ENCODE measurements around the gene LAMP2. TPM values are rescaled to one million over a fixed set of nuclear protein-coding genes. Genes with fewer than 3 reads are reported as not detected.

LAMP2 gene
- total and polyA plus RNA-seq, 2 donors (not counting 3 experiments of a cell fraction or from before 2014, with no cell fraction given), result 108 to 135 TPM

- no peak for TF ChIP-seq JUN (IDR thresholded peaks at IDR 0.05; ENCODE audit: borderline replicate concordance, insufficient read depth, insufficient read length, low read depth)
- no peak for TF ChIP-seq POLR2AphosphoS5 (IDR thresholded peaks at IDR 0.05; ENCODE audit: insufficient read depth, low read depth, low read length)
- TF ChIP-seq, protein P1, sequence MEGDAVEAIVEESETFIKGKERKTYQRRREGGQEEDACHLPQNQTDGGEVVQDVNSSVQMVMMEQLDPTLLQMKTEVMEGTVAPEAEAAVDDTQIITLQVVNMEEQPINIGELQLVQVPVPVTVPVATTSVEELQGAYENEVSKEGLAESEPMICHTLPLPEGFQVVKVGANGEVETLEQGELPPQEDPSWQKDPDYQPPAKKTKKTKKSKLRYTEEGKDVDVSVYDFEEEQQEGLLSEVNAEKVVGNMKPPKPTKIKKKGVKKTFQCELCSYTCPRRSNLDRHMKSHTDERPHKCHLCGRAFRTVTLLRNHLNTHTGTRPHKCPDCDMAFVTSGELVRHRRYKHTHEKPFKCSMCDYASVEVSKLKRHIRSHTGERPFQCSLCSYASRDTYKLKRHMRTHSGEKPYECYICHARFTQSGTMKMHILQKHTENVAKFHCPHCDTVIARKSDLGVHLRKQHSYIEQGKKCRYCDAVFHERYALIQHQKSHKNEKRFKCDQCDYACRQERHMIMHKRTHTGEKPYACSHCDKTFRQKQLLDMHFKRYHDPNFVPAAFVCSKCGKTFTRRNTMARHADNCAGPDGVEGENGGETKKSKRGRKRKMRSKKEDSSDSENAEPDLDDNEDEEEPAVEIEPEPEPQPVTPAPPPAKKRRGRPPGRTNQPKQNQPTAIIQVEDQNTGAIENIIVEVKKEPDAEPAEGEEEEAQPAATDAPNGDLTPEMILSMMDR (IDR thresholded peaks at IDR 0.05; ENCODE audit: extremely low read depth in 1 of 2, insufficient read depth in 1 of 2, low read depth in 1 of 2, low read length in 2 of 2), result no peak
- no peak for TF ChIP-seq GATA2 (IDR thresholded peaks at IDR 0.05; ENCODE audit: insufficient read depth, insufficient read length, low read depth, low read length)
- TF ChIP-seq FOS (IDR thresholded peaks at IDR 0.05; ENCODE audit: borderline replicate concordance, insufficient read depth, low read length), result no peak
- TF ChIP-seq EZH2 (IDR thresholded peaks at IDR 0.05; ENCODE audit: borderline replicate concordance, low read depth, low read length, severe bottlenecking), result no peak
- TF ChIP-seq, protein P2, sequence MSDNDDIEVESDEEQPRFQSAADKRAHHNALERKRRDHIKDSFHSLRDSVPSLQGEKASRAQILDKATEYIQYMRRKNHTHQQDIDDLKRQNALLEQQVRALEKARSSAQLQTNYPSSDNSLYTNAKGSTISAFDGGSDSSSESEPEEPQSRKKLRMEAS (IDR thresholded peaks at IDR 0.05; ENCODE audit: insufficient read depth, insufficient read length), result no peak
- no peak for TF ChIP-seq POLR2A (IDR thresholded peaks at IDR 0.05; ENCODE audit: low read depth, low read length)
- DNase-seq (ENCODE audit: low read depth, low spot score), result no peak
- Histone ChIP-seq H3K36me3 (ENCODE audit: control insufficient read depth in 2 of 2, extremely low read depth in 1 of 2, insufficient read depth in 2 of 2, low read length in 2 of 2) (no peaks in the 10 kb centered on the region), H3K9me3 (replicated peaks; ENCODE audit: control insufficient read depth, insufficient read depth, low read length) (no peaks in the 10 kb centered on the region), H3K9me1 (replicated peaks; ENCODE audit: control insufficient read depth, extremely low read depth, insufficient read depth, low read length) (no peaks in the 10 kb centered on the region), H3K79me2 (ENCODE audit: control insufficient read depth, insufficient read depth, low read length) (no peaks in the 10 kb centered on the region), H4K20me1 (replicated peaks; ENCODE audit: control insufficient read depth, extremely low read depth, insufficient read depth, low read length) (no peaks in the 10 kb centered on the region), H3K27me3 (ENCODE audit: control insufficient read depth in 2 of 2, insufficient read depth in 2 of 2, low read length in 2 of 2) (no peaks in the 10 kb centered on the region), H3K27ac (ENCODE audit: insufficient read depth, low read depth, low read length) (no peak overlapping the region), H2AFZ (ENCODE audit: low read depth, low read length) (no peak overlapping the region), H3K4me3 (replicated peaks in 1 of 3; ENCODE audit: insufficient read depth in 1 of 3, low read depth in 1 of 3, low read length in 3 of 3) (no peak overlapping the region), H3K4me2 (ENCODE audit: insufficient read depth, low read length) (no peak overlapping the region), H3K9ac (replicated peaks; ENCODE audit: extremely low read depth, insufficient read depth, low read length) (no peak overlapping the region), H3K4me1 (ENCODE audit: control insufficient read depth, extremely low read depth, insufficient read depth, low read length) (no peaks in the 10 kb centered on the region)
- FAIRE-seq, result no peak
- no TSS peak for BruUV-seq (replicated peaks)
- intact Hi-C loops (cut with micrococcal nuclease), result no loop called here
- ChIA-PET POLR2A (no interaction called here), CTCF (no interaction called here)
- dilution Hi-C loops (cut with MboI; ENCODE audit: extremely low pct_ligation_motif_present, low sequenced_read_pairs), result no loop called here
Observed at GRCh38 chrX:120512222-120512621, 43.1 kb upstream of the LAMP2 start.

Measured in endothelial cell of umbilical vein (primary cell).